ENCODE measurements around the gene TRIO.
A peak's percentile ranks its signal among the peaks of the same experiment; 100 is the strongest.

TRIO gene

GRCh38 chr5:14143546-14143840 is 351 bp downstream of the TRIO start:
- DNase-seq, result no peak
- intact Hi-C loops (cut with DNase I), result loop anchor here (2.0 to 10.0 kb wide), 2 partner anchors 133 to 521 kb away; partner anchors contain the start of gene OTULIN

DNA sequence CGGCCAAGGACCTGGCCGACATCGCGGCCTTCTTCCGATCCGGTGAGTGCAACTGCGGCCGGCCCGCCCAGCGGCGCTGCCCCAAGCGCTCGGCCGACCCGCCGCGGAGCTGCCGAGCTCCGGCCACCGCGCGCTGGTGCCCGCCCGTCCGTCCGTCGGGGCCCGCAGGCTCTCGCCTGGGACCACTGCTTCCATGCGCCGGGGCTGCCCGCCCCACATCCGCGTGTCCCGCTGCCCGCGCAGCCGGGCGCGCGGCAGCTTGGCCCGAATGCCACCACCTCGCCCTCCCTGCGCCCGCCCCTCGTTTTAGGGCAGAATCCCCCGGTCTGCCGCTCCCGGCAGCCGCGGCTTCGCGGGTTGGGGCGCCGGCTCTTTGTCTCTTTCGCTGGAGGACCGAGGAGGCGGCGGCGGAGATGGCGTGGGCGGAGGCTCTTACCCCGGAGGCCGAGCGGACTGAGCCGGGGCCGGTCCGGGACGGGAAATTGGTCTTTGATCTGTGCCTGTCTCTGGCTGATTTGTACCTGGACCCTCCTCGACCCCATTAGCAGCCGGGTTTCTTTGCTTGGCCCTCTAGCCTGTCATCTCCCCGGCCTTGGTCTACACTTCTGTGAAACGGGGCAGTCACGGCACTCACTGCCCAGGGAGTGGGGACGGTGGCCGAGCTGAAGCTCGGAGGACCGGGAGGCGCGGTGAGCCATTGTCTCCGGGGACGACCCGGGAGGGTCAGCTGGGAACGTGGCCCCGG is 871 bp downstream of the TRIO start:
- DNase-seq, result peak in 33 of 42 donors; percentile 13 to 71 (median 33)
- intact Hi-C loops (cut with DNase I), result loop anchor here (2.0 to 10.0 kb wide), 2 partner anchors 133 to 521 kb away; partner anchors contain the start of gene OTULIN

DNA sequence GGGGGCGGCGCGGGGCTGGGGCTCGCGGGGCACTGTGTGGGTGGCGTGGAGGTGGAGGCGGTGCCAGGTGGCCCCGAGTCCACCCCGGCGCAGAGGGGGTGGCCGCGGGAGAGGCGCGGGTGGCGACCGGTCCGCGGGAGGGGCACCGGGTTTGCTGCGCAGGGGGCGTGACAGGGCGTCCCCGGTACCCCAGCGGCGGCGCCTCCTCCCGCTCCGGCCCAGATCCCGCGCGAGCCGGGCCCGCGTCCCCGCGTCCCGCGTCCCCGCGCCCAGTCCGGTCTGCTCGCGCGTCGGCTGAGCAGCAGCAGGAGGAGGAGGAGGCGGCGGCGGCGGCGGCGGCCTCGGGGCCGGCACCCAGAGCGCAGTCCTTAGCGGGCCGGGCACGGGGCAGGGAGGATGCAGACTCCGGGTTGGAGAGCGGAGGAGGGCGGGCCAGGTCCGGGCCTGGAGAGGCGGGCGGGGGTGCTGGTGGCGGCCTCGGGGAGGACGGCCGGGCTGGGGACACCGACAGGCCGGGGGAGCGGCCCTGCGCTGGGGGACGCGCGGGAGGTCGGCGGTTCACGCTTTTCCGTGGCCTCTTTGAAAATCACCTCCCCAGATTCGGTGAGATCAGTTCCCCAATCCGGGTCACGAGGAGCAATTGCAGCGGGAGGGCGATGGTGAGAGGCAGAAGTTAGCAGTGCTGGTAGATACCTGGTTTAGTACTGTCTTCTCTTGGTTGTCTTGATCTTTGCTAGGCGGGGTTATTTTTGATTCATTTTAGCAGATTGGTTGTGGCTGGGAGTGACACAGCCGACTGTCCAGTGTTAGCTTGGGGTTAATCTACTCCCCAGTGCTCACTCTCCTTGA is 1.7 kb downstream of the TRIO start:
- intact Hi-C loops (cut with DNase I), result loop anchor here (5.0 to 10.0 kb wide), 2 partner anchors 122 to 520 kb away; partner anchors contain the start of gene OTULIN
- peak; percentile 32 to 85 (median 72) for DNase-seq

DNA sequence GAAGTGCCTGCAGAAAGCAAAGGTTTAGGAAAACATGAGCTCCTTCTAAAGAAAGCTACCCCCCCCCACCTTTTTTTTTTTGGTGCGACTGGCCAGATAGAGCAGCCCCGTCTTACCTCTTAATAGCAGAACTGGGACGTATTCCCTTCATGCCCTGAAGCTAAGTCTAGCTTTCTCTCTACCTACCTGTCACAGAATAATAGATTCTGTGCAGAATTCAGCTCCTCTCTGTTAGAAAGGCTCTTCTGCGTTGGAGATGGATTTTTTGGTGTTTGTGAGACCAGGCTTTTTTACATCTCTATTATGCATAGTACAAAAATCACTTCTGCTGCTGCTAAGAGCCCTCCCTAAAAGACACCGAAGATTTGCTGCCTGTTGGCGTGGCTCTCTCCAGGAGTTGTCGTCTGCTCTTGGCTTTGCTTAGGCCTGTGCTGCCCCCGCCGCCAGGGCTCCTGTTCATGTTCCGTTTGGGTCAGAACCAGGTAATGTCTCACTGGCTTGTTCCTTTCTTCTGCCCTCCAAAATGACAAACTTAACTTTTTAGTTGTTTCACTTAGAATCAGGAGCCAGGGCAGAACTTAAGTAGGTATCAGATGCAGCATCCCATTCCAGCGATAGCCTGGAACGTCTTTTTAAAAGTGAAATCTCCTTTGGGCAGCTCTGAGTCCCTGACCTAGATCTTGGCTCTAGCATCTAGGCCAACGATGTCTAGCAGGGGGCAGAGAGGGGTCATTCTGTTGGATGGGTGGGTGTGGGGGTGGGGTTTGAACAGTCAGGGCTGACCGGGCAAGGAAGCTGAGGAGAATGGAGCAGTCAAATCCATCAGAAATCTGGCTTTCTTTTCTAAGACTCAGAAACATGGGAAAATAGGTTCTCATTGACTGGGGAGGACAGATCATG is 2.5 kb downstream of the TRIO start:
- peak in 2 of 42 donors; percentile 8 to 24 for DNase-seq
- intact Hi-C loops (cut with DNase I), result loop anchor here (5.0 to 10.0 kb wide), 2 partner anchors 122 to 519 kb away; partner anchors contain the start of gene OTULIN

DNA sequence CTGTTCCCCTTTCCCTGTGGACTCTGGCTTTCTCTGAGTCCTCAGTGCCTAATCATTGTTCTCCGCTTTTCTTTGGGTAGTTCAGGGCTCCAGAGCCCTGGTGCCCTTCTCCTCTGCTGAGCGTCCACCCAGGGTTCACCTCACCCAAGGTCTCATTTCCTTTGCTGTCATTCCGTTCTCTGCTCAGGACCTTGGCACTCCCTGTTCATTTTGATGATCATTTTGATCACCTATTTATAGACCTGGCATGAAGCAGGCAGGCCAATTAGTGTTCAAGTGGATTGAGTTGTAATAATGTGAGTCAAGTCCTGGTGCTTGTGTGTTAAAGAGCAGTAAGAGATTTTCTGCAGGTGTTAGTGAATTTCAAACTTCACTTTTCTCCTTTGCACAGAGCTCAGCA is 3.6 kb downstream of the TRIO start:
- intact Hi-C loops (cut with DNase I), result loop anchor here (5.0 to 10.0 kb wide), 2 partner anchors 121 to 518 kb away; partner anchors contain the start of gene OTULIN
- DNase-seq, result no peak

GRCh38 chr5:14147210-14147609 is 4.1 kb downstream of the TRIO start:
- intact Hi-C loops (cut with DNase I), result loop anchor here (5.0 to 10.0 kb wide), 2 partner anchors 120 to 518 kb away; partner anchors contain the start of gene OTULIN
- peak in 22 of 42 donors; percentile 11 to 76 (median 46) for DNase-seq

GRCh38 chr5:14148483-14148882 is 5.3 kb downstream of the TRIO start:
- intact Hi-C loops (cut with DNase I), result loop anchor here (5.0 to 10.0 kb wide), 2 partner anchors 119 to 516 kb away; partner anchors contain the start of gene OTULIN
- DNase-seq, result no peak

DNA sequence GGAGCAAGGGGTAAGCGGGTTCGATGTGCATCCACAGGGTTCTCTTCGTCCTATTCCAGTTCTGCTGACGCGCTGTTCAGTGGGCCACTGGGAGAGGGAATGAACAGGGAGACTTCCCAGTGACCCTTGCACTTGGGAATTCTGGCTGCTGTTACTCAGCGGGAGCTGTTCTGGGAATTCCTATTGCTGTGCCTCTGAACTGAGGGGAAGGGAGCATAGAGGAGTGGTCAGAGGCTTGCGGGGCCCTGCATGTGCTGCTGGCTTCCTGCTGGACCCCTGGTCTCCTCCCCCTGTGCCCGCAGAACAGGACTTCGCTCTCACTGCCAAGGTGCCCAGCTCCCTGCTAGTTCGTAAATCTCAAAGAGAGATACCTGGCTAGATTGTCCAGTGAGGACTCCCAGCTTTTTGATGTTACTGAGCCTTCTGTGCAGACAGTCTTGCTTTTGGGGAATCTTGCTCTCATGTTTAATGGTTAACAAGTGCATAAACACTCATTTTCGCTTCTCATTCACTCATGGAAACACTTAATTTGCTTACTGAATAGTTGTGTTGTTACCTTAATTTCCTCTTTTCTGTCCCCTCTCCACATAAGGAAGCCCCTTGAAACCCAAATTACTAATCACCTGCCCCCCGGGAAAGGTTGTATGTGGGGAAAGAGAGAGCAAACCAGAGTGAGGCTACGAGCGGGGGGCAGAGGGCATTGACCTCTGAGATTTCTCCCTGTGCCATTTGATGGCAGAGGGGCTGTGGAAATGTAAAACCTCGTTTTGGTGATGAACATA is 5.9 kb downstream of the TRIO start:
- DNase-seq, result no peak
- intact Hi-C loops (cut with DNase I), result loop anchor here (5.0 to 10.0 kb wide), 2 partner anchors 118 to 516 kb away; partner anchors contain the start of gene OTULIN

GRCh38 chr5:14149672-14150274 is 6.6 kb downstream of the TRIO start:
- peak in 1 of 42 donors; percentile 25 for DNase-seq
- intact Hi-C loops (cut with DNase I), result loop anchor here (5.0 to 10.0 kb wide), 2 partner anchors 118 to 515 kb away; partner anchors contain the start of gene OTULIN

GRCh38 chr5:14151416-14151815 is 8.3 kb downstream of the TRIO start:
- DNase-seq, result no peak
- intact Hi-C loops (cut with DNase I), result no loop called here

DNA sequence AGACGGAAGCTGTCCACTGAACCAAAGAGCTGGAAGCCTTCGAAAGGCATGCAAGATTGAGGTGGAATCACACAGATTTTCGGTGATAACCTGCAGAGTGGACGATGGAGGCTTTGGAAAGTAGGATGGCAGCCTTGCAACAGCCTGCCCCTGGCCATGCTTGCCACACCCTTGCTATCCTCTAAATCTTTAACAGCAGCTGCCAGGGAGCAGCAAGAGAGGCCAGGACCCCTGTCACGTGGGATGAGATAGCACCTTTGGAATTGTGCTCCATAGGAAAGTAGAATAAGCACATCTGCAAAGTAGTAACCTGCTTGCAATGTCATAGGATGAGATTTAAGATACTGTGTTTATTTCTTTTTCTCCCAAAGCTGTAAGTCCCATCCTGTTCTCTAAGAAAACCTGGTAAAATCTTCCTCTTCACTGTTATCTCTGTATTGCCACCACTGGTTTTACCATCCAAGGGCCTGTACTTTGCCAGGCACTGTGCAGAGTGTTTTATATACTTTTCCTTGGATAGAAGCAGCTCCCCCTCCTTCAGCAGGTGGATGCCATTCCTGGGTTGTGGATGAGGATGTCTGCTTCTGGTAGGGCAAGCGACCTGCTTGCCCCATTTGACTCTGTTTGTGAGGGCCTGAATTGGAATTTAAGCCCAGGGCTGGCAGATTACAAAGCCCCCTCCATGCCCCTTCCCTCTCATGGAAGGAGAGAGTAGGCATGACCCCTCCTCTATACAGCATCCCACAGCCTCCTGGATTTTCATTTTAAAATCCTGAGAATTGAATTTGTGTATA is 10.1 kb downstream of the TRIO start:
- intact Hi-C loops (cut with DNase I), result no loop called here
- no peak for DNase-seq

DNA sequence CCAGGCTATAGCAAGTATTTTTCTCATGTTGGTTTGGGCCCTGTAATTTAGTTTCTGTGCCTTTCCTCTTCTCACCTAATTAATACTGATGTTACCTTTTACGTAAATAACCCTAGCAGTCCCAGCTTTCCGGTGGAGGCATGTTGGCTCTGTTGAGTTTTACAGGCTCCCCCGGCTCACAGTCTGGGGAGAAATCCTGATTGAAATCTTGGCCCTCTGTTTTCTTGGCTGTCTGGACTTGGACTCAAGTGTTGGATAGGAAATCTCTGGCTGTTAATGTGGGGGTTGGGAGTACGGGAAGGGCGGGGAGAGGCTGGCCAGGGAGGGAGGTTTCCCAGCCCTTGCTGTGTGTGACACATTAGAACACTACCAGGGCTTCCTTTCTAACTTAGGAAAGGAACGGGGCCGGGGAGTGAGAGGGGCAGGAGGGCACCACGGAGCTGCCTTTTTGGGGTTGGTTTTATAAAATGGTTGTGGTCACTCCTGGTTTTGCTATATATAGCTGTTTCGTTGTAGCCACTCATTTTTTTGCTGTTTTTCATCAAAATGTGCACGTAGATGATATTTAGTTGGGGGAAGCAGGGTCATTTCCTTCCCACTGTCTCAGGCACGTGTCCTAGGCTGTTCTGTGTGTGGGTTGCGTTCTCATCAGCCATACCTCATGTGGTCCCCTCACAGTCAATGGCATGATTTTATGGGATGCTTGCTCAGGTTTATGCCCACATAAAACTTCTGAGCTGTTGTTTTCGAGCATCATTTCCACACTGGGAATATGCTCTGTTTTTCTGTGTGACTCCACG is 11.0 kb downstream of the TRIO start:
- peak in 16 of 42 donors; percentile 19 to 79 (median 42) for DNase-seq
- intact Hi-C loops (cut with DNase I), result no loop called here

DNA sequence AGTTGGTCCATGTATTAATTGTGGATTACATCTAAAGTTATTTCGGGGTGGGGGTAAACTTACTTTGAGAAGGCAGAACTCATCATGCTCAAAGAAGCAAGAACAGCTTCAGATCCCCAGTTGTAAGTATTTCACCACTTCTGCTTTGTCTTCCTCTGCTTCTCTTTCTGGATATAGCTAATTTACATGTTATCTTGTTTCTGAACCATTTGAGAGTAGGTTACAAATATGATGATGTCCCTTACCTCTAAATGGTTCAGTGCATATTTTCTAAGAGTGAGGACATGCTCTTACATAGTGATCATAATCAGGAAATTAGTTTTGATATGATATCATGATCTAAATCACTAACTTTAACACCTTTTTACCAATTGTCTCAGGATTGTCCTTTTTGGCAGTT is 11.9 kb downstream of the TRIO start:
- intact Hi-C loops (cut with DNase I), result no loop called here
- DNase-seq, result no peak

DNA sequence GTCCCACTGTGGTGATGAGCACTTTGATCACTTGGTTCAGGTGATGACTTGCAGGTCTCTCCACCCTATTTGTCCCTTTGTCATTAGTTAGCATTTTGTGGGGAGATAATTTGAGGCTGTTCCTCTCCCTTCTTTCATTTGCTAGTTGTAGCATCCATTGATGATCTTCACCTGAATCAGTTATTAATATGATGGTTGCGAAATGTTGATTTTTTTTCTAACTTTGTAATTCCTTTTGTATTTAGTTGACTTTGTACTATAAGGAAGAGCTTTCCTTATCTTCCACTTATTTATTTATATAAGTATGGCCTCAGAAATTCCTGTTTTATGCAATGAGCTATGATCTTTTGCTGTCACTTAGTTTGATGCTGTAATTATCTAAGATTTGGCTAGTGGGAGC is 12.6 kb downstream of the TRIO start:
- intact Hi-C loops (cut with DNase I), result no loop called here
- DNase-seq, result no peak

DNA sequence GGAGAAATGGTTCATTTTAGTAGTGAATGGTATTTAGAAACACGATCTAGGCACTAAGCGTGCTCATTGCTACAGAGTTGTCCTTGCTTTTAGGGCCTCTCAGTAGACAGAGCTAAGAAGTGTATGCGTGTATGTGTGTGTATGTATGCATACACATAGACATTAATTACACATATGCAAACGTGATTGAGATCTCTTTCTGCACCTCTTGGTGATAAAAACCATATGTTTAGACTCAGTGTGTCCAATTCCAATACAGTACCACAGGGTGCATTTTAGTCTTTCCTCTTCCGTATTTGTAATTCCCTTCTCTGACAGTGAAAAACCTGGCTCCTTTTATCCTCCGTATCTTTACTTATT is 13.1 kb downstream of the TRIO start:
- DNase-seq, result no peak
- intact Hi-C loops (cut with DNase I), result no loop called here
